GM19238 (cell line): ENCODE results near the gene IBA57.

ENCODE experiments used
- DNase-seq: peaks from one replicate; pipeline ENCODE4 v3.0.0; 2011; ENCODE audit warnings: low spot score; ENCODE audit not compliant: insufficient read length

Gene IBA57

DNA sequence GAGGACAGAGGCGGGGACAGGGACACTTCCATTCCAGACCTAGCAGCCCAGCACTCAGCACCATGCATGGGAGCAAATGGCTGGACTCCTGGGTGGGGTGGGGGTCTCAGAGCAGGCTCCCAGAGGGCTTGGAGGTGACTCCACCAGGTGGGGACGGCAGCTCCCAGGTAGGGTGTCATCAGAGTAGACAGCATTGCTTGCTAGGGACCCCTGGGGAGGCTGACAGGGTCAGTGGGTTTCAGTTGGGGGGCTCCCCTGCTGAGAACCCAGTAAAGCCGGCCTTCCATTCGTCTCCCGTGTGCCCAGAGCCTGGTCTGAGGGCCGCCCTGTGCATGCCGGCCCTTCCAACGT lies 20.6 kb upstream of the IBA57 start:
- no peak for DNase-seq

DNA sequence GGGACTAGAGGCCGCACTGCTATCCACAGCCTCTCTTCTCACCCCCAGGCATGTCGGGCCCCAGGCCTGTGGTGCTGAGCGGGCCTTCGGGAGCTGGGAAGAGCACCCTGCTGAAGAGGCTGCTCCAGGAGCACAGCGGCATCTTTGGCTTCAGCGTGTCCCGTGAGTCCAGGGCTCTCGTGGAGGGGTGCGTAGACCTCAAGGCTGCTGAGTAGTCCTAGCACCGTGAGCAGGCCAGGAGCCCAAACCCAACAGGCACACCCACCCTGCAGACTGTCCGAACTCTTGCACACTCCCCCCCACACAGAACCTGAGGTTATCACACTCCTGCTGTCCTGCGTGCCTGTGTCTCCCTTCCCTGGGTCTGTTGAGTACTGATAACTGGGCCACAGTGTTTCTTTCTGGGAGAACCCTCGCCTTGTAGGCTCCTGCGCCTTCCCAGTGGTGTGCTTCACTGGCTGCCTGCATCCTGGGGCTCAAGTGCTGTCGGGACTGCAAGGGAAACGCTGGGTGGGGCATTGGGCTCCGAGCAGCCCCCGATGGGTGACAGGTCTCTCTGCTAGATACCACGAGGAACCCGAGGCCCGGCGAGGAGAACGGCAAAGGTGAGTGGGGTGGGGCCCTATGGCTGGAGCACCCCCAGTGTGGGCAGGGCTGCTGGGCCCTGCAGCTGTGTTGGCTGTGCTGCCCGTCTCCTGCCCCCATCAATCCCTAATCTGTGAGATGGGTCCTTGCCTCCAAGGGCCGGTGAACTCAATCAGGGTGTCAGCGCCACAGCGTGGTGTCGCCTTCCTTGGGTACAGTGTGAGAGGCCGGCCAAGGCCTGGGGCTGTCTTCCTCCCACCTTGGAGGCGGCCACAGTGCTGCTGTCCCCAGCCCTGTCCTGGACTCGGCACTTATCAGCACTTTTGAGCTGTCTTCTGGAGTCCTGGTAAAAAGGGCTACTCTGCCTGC lies 19.9 kb upstream of the IBA57 start:
- no peak for DNase-seq

- DNase-seq: no peak
These were observed 19.0 kb upstream of the IBA57 start for GRCh38 chr1:228146417-228147150.

- DNase-seq: no peak
These were observed 18.4 kb upstream of the IBA57 start for GRCh38 chr1:228147151-228147693.

DNA sequence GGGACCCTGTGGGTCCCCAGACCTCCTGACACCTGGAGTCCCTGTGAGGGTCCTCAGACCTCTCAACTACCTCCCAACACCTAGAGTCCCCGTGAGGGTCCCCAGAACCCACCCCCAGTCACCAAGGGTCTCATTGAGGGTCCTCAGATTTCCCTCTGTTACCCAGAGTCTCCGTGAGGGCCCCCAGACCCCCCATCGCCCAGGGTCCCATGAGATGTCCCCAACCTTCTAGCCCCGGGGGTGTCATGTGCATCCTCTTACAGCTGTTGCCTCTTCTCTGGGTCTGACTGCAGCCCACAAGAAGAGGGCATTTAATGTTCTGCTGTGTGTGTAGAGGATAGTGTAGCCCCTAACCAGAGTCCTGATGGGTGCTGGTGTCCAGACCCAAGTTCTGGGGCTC lies 17.8 kb upstream of the IBA57 start:
- no peak for DNase-seq

GRCh38 chr1:228148196-228148861 lies 17.3 kb upstream of the IBA57 start:
- DNase-seq: no peak

DNA sequence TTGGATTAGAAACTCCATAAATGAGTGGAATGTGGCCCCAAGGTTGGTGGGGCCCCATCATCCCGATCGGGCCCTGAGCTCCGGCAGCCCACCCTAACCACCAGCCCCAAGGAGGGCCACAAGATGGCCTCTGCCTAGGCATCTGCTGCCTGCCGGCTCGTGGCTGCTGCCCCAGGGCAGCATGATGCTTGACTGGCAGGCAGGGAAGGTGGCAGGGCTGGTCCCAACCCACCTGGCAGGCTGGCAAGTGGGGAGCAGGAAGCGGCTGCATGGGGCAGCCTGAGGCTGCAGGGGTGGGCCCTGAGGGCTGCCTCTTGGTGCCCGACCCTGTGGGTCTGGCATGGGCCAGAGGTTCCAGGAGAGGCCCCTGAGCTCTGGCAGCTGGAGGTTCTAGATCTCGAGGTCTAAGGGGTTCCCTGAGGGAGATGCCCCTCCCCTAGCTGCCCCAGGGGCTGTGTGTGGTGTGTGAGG lies 16.6 kb upstream of the IBA57 start:
- no peak for DNase-seq

- no peak for DNase-seq
These were observed 16.0 kb upstream of the IBA57 start, which contains the start of gene GJC2 for GRCh38 chr1:228149406-228150119. TSS of gene GJC2 (plus strand) at chr1:228149930. CDS start at chr1:228157759, 7,829 bp downstream.

GRCh38 chr1:228150120-228150460 lies 15.5 kb upstream of the IBA57 start:
- no peak for DNase-seq

GRCh38 chr1:228150461-228151179 lies 15.0 kb upstream of the IBA57 start:
- DNase-seq: no peak

DNA sequence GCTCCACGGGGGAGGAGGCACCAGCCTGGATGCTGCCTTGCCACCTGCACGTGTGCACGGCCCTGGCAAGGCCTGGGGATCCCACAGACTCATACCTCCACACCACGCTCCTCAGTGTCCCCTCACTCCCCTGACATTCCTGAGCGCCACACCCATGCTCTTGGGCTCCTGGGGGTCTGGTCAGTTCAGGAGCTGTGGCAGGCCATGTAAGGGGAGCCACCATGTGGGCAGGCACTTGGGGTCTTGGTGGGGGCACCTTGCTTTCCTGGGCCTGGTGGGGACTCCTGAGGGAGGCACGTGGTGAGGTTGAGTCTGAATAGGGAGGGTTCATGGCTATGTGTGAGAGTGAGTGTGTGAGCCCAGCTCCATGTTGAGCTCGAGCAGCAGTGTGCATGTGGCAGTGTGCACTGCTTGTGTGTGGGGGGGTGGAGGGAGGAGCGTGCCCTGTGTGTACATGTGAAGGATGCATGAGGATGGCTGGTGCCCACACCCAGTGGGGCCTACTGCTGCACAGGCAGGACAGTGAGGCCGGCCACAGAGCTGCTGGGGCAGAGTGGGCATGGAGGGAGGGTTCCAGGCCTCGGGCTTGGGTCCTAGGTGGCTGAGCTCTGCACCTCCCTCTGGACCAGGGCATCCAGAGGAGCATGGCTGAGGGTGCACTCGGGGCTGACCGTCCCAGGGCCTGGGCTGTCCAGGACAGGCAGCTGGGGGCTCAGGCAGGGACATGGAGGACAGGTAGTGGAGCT lies 14.3 kb upstream of the IBA57 start:
- no peak for DNase-seq

DNA sequence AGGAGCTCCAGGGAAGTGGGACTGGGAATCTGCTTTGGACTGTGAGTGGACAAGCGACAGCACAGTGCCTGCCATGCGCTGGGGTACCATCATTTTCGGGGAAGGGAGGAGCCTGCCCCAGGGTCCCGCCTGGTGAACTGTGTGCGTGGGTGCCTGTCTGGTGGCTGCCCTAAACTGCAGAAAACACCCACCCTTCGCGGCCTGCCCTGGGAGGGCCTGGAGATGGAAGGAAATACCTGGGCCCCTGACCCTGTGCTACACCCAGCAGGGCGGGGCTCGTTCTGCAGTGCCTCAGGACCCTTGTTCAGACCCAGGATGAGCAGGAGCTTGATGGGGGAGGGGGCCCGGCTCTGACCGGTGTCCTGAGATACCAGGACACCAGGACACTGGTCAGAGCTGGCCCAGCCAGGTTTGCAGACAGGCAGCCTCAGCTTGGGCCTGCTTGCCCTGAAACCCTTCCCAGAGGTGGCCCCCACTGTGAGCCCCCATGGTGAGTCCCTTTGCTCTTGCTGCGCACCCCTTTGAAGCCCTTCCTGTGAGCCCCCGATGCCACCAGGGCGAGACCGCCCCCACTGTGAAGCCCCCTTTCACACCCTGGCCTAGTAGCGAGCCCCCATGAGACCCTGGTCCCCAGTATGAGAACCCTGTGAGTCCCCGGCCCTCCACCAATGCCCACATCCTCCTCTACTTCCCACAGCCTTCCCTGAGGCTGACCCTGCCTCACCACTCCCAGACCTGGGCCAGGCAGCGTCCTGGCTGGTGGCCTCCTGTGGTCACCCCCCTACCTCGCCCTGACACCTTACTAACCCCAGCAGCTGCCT lies 13.3 kb upstream of the IBA57 start:
- DNase-seq: no peak

DNA sequence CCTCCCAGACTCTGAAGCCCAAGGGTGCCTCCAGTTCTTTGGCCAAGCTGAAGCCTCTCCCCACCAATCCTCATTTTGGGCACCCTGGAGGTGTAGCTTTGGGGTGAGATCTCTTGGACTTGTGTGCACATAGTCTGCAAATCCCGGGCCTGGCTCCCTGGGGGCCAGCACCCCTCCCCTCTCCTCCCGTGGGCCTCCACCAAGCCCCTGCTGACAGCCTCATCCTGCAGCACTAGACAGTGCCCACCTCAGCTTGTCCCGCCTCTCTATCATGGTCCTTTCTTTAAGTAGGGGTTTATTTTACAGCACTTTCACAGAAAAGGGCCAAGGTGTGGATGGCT lies 12.7 kb upstream of the IBA57 start:
- no peak for DNase-seq

DNA sequence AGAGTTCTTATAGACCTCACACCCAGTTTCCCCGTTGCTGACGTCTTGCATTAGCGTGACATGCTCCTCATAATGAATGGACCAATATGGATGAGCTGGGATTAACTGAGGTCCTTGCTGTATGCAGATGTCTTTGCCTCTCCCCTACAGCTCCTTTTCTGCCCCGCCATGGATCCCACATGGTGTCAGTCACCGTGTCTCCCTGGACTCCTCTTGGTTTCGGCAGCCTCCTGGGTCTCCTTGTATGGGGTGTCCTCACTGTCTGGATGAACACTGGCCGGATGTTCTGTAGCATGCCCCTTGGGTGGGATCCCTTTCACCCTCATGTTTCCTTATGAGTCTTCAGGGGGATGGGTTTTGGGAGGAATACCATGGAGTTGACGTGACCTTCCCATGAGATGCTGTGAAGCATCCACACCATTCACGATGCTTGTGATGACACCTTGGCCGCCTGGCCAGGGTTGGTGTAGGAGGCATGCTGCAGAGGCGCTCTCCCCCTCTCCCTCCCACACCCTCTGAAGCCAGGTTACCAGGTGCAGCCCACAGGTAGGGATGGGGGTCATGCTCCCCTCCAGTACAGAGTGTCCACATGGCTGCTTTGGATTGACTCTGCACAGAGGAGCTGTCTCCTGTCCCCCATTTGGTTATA lies 11.5 kb upstream of the IBA57 start:
- no peak for DNase-seq

DNA sequence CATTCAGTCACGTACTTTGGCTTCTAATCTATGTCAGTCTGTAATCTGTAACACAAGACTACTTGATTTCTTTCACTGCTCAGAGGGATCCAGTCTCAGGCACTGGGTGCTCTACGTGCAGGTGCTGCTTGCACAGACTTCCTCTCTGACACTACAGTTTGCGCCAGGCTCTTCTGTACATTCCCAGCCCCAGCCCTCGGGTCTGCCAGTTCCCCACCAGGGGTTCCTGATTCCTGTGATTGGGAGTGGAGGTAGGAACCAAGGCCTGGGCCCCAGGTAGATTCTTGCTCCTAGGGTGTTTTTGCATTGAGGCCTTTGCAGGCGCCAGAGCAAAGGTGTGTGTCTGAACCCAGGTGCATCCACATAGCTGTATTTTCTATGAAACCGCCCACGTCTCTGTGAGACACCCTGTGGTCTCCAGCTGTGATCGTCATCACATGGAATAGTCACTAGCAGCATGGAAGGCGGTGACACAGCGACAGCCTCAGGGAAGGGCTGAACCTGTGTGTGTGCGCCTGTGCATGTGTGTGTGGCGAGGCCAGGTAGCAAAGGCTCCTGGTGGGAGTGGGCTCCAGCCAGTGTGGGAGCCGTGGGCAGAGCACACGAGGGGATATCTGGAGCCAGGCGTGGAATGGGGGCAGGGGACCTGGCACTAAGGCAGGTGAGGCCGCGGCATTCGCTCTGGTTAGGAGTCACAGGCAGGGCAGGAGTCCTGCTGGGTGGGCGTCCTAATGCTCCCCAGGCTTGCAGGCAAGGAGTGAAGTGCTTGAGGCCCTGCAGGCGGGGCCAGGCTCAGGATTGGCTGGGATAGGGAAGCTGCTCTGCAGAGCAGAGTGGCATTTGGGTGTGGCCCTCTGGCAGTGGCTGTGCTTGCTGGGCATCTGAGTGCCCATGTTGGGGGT lies 10.7 kb upstream of the IBA57 start:
- DNase-seq: no peak

DNA sequence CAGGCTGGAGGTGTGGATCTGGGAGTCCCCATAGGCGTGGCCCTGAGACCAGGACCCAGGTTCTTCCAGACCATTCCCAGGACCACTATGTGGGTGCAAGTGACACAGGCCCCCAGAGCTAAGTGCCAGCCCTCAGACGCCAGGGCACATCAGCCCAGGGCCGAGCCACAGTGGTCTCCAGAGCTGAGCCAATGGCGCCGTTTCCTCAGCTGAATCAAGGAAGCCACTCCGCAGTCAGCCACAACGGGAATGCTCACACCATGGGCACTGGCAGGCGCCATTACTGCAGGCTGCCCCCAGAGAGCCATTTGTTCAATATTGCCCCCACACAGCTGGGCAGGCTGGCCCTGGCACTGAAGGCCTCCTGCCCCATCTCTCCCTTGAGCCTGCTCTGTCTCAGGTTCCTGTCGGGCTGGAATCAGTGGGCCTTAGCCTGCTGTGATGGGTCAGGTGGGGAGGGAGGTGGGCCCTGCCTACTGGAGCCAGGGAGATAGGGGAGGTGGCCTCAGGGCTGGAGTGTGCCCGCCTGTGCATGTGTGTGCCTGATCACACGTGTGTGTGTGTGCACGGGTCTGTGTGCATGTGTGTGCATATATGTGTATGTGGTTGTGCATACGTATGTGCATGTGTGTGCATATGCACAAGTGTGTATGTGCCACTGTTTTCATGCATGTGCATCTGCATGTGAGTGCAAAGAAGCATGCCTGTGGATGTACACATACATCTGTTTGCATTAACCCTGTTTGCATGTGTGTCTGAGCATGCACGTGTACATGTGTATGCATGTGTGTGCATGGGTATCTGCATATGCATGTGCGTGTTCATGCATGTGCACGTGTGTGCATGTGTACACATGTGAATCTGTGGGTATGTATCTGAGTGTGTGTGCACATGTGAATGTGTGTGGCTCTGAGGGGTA lies 9.7 kb upstream of the IBA57 start:
- DNase-seq: no peak
